ENCODE data around the gene SLC38A3. TPM values are rescaled to one million over a fixed set of nuclear protein-coding genes. Genes with fewer than 3 reads are reported as not detected.

The SLC38A3 gene
- total RNA-seq, 1 donor = 0.27 TPM

DNA sequence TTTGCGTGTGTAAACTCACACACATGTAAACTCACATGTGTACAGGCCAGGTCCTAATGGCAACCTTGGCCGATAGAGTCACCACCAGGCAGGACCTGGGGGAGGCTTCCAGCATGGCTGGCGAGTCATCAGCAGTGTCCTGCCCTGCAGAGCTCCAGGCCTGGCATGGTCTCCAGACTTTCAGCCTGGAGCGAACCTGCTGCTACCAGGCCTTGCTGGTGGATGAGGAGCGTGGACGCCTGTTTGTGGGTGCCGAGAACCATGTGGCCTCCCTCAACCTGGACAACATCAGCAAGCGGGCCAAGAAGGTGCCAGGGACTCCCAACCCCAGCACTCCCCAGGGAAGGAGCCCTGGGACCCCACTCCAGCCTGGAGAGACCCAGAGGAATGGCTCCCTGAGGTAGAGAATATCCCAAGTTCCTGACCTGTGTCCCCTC, 64.9 kb downstream of the SLC38A3 start:
- DNase-seq (ENCODE audit: low read depth) = peak; percentile 45
- peak overlapping the region; percentile 48 for H3K4me3 ChIP-seq (ENCODE audit: low read depth, low read length)
- TF ChIP-seq, protein P1, sequence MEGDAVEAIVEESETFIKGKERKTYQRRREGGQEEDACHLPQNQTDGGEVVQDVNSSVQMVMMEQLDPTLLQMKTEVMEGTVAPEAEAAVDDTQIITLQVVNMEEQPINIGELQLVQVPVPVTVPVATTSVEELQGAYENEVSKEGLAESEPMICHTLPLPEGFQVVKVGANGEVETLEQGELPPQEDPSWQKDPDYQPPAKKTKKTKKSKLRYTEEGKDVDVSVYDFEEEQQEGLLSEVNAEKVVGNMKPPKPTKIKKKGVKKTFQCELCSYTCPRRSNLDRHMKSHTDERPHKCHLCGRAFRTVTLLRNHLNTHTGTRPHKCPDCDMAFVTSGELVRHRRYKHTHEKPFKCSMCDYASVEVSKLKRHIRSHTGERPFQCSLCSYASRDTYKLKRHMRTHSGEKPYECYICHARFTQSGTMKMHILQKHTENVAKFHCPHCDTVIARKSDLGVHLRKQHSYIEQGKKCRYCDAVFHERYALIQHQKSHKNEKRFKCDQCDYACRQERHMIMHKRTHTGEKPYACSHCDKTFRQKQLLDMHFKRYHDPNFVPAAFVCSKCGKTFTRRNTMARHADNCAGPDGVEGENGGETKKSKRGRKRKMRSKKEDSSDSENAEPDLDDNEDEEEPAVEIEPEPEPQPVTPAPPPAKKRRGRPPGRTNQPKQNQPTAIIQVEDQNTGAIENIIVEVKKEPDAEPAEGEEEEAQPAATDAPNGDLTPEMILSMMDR (IDR thresholded peaks at IDR 0.05; ENCODE audit: insufficient read depth, low read length) = no peak

DNA sequence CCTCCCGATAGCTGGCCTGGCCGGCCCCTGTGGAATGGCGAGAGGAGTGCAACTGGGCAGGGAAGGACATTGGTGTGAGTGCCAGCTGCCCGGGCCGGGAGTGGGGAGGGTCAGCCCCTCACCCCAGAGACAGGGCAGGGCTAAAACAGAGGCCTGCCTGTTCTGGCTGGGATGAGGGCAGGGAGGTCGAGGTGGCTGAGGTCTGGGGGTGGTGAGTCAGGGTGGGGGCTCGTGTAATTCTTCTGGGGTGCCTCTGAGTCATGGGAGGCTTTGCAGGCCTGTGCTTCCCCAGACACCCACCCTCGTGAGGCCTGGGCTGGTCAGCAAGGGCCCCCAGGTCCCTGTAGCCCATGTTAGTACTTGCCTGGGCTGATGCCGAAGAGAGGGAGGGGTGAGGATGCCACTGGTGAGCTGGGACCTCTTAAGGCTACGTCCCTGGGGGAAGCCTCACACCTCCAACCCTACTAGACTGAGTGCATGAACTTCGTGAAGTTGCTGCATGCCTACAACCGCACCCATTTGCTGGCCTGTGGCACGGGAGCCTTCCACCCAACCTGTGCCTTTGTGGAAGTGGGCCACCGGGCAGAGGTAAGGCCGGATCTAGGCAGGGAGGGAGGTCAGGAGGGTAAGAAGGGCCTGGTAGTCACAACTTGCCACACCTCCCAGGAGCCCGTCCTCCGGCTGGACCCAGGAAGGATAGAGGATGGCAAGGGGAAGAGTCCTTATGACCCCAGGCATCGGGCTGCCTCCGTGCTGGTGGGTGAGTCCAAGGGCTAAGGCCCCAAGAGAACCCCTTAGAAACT, 65.6 kb downstream of the SLC38A3 start:
- no peak overlapping the region for H3K4me3 ChIP-seq (ENCODE audit: low read depth, low read length)
- TF ChIP-seq, protein P1 (IDR thresholded peaks at IDR 0.05; ENCODE audit: insufficient read depth, low read length) = no peak
- no peak for DNase-seq (ENCODE audit: low read depth)

Small RNAs within 50 kb of the gene (small RNA-seq; reads per million reads assigned to genes)
- gene MIR566 = not detected
- gene MIR5787 = not detected

Other genes with a start within 250 kb of the SLC38A3 start
- gene RBM5, start 116.4 kb upstream of the SLC38A3 start, total RNA-seq (ENCODE audit: low replicate concordance) = 104 and 142 TPM in 2 replicates
- gene SEMA3F, start 49.9 kb upstream of the SLC38A3 start, total RNA-seq (ENCODE audit: low replicate concordance) = 0.74 and 3.5 TPM in 2 replicates
- not detected in 2 replicates for gene GNAT1, start 13.7 kb upstream of the SLC38A3 start, total RNA-seq (ENCODE audit: low replicate concordance)
- gene GNAI2, start 30.9 kb downstream of the SLC38A3 start, total RNA-seq (ENCODE audit: low replicate concordance) = 195 and 203 TPM in 2 replicates
- 9.7 and 110 TPM in 2 replicates for gene SEMA3B, start 63.9 kb downstream of the SLC38A3 start, total RNA-seq (ENCODE audit: low replicate concordance)
- gene LSMEM2, start 73.8 kb downstream of the SLC38A3 start, total RNA-seq (ENCODE audit: low replicate concordance) = not detected in 2 replicates
- 45.3 and 72.7 TPM in 2 replicates for gene IFRD2, start 87.2 kb downstream of the SLC38A3 start, total RNA-seq (ENCODE audit: low replicate concordance)
- 1.2 and 3.1 TPM in 2 replicates for gene HYAL3, start 94.1 kb downstream of the SLC38A3 start, total RNA-seq (ENCODE audit: low replicate concordance)
- gene NAA80, start 94.1 kb downstream of the SLC38A3 start, total RNA-seq (ENCODE audit: low replicate concordance) = 3.8 and 8.4 TPM in 2 replicates
- gene HYAL1, start 98.3 kb downstream of the SLC38A3 start, total RNA-seq (ENCODE audit: low replicate concordance) = 0.90 TPM in 1 of 2 replicates, not detected in the other
- gene HYAL2, start 117.5 kb downstream of the SLC38A3 start, total RNA-seq (ENCODE audit: low replicate concordance) = 7.8 and 27.0 TPM in 2 replicates
- gene TUSC2, start 123.0 kb downstream of the SLC38A3 start, total RNA-seq (ENCODE audit: low replicate concordance) = 11.9 and 15.5 TPM in 2 replicates
- gene RASSF1, start 135.6 kb downstream of the SLC38A3 start, total RNA-seq (ENCODE audit: low replicate concordance) = 20.4 and 45.7 TPM in 2 replicates
- 0.81 and 0.82 TPM in 2 replicates for gene ZMYND10, start 140.5 kb downstream of the SLC38A3 start, total RNA-seq (ENCODE audit: low replicate concordance)
- gene NPRL2, start 145.5 kb downstream of the SLC38A3 start, total RNA-seq (ENCODE audit: low replicate concordance) = 9.4 and 19.7 TPM in 2 replicates
- gene CYB561D2, start 145.6 kb downstream of the SLC38A3 start, total RNA-seq (ENCODE audit: low replicate concordance) = 12.2 and 15.8 TPM in 2 replicates
- 47.9 and 48.9 TPM in 2 replicates for gene TMEM115, start 154.2 kb downstream of the SLC38A3 start, total RNA-seq (ENCODE audit: low replicate concordance)